Lower lobe of right lung (tissue), 2 donors: ENCODE results near the gene ASIC2. TPM values are rescaled to one million over a fixed set of nuclear protein-coding genes. Genes with fewer than 3 reads are reported as not detected.

ENCODE experiments used
- ATAC-seq, 2 donors: fragments of 200-7000 bp; cut with Tn5 transposase; one replicate each; pipeline ENCODE4 v1.9.1; 2020 to 2022; ENCODE audit warnings: mild to moderate bottlenecking in 2 of 2, moderate library complexity in 2 of 2
- DNase-seq: peaks from one replicate; pipeline ENCODE4 v3.0.0-alpha.2; 2020
- H3K27ac ChIP-seq: fragments of 200-600 bp; one replicate; pipeline ENCODE4 v1.8.0; 2022
- H3K27me3 ChIP-seq: fragments of 200-600 bp; one replicate; pipeline ENCODE4 v1.8.0; 2022; ENCODE audit warnings: low read depth
- H3K36me3 ChIP-seq: fragments of 200-600 bp; one replicate; pipeline ENCODE4 v1.8.0; 2022; ENCODE audit warnings: mild to moderate bottlenecking
- H3K4me1 ChIP-seq: fragments of 200-600 bp; one replicate; pipeline ENCODE4 v1.8.0; 2022
- H3K4me3 ChIP-seq: fragments of 200-600 bp; one replicate; pipeline ENCODE4 v1.8.0; 2022; ENCODE audit warnings: mild to moderate bottlenecking
- H3K9me3 ChIP-seq: fragments of 200-600 bp; one replicate; pipeline ENCODE4 v1.8.0; 2022
- CTCF ChIP-seq: fragments of 200-600 bp; IDR thresholded peaks from one replicate; pipeline ENCODE4 v1.8.0; 2022; ENCODE audit warnings: antibody characterized with exemption, mild to moderate bottlenecking
- intact Hi-C: fragments of 100-400 bp; cut with DNase I; formaldehyde crosslinking; loops from one replicate; pipeline ENCODE4 v1.11.0; 2022
- total RNA-seq: library from RNA; stranded (reverse); fragmentation: NEBNext Ultra II Directional; extraction: Animal tissue kit (Norgen Biotek cat#: 25700); gene quantifications from one replicate; pipeline ENCODE4 v1.2.1, GENCODE V29; 2021
- donor health status: DM: no; HTN: yes; CAD: no; lungs with severe emphysema.

Gene ASIC2
- total RNA-seq, 1 donor from 2014 or later, result not detected

GRCh38 chr17:33234233-33234632, 58.9 kb downstream of the ASIC2 start:
- Histone ChIP-seq H3K27ac (no peak overlapping the region), H3K36me3 (no peaks in the 10 kb centered on the region), H3K9me3 (no peaks in the 10 kb centered on the region), H3K4me3 (no peak overlapping the region), H3K4me1 (no peaks in the 10 kb centered on the region), H3K27me3 (no peaks in the 10 kb centered on the region)
- intact Hi-C loops, result no loop called here
- no peak for DNase-seq
- no peak for ATAC-seq
- no peak for TF ChIP-seq CTCF

- intact Hi-C loops, result no loop called here
- H3K4me1 ChIP-seq, result no peaks in the 10 kb centered on the region
Measured at GRCh38 chr17:33233811-33234177, 59.3 kb downstream of the ASIC2 start.

GRCh38 chr17:33229499-33229898, 63.6 kb downstream of the ASIC2 start:
- ATAC-seq (no peak), DNase-seq (no peak)
- Histone ChIP-seq H3K27me3 (no peaks in the 10 kb centered on the region), H3K4me3 (no peak overlapping the region), H3K4me1 (no peaks in the 10 kb centered on the region), H3K27ac (no peak overlapping the region), H3K9me3 (no peaks in the 10 kb centered on the region), H3K36me3 (no peaks in the 10 kb centered on the region)
- intact Hi-C loops, result no loop called here
- no peak for TF ChIP-seq CTCF

More at GRCh38 chr17:33233811-33234177, 59.3 kb downstream of the ASIC2 start:
- no peak for DNase-seq
- Histone ChIP-seq H3K9me3 (no peaks in the 10 kb centered on the region), H3K27me3 (no peaks in the 10 kb centered on the region), H3K27ac (no peak overlapping the region), H3K4me3 (no peak overlapping the region), H3K36me3 (no peaks in the 10 kb centered on the region)
- no peak for TF ChIP-seq CTCF
- no peak for ATAC-seq

- no peak for ATAC-seq
- Histone ChIP-seq H3K36me3 (no peaks in the 10 kb centered on the region), H3K9me3 (no peaks in the 10 kb centered on the region), H3K4me3 (no peak overlapping the region), H3K27me3 (no peaks in the 10 kb centered on the region), H3K27ac (no peak overlapping the region), H3K4me1 (no peaks in the 10 kb centered on the region)
- TF ChIP-seq CTCF, result no peak
- intact Hi-C loops, result no loop called here
- DNase-seq, result no peak
Measured at GRCh38 chr17:33229028-33229427, 64.1 kb downstream of the ASIC2 start.

GRCh38 chr17:33228548-33228947, 64.5 kb downstream of the ASIC2 start:
- no peak overlapping the region for H3K27ac ChIP-seq
- no peak overlapping the region for H3K4me3 ChIP-seq
- no peaks in the 10 kb centered on the region for H3K9me3 ChIP-seq
- no peak for TF ChIP-seq CTCF
- no peaks in the 10 kb centered on the region for H3K4me1 ChIP-seq
- intact Hi-C loops, result no loop called here
- no peaks in the 10 kb centered on the region for H3K27me3 ChIP-seq
- ATAC-seq, result no peak
- H3K36me3 ChIP-seq, result no peaks in the 10 kb centered on the region
- DNase-seq, result no peak

- no peak for ATAC-seq
Measured at GRCh38 chr17:33227911-33228310, 65.2 kb downstream of the ASIC2 start.

More at GRCh38 chr17:33227911-33228310, 65.2 kb downstream of the ASIC2 start:
- TF ChIP-seq CTCF, result no peak
- Histone ChIP-seq H3K9me3 (no peaks in the 10 kb centered on the region), H3K4me1 (no peaks in the 10 kb centered on the region), H3K27ac (no peak overlapping the region), H3K36me3 (no peaks in the 10 kb centered on the region), H3K4me3 (no peak overlapping the region), H3K27me3 (no peaks in the 10 kb centered on the region)
- intact Hi-C loops, result no loop called here
- no peak for DNase-seq
